Spinal cord (tissue), 10 donors: ENCODE data around the gene HOXB1. TPM values are rescaled to one million over a fixed set of nuclear protein-coding genes. Genes with fewer than 3 reads are reported as not detected.

ENCODE experiments used
- DNase-seq, 6 donors: peaks; one replicate each; pipeline versions ENCODE4 v3.0.0 to v3.0.0-alpha.2; 2013 to 2015; ENCODE audit warnings: low spot score in 6 of 6, low read depth in 4 of 6
- H3K27ac ChIP-seq: one replicate; pipeline ENCODE4 v1.5.1; 2013; ENCODE audit warnings: low read depth, low read length, control low read depth
- H3K27me3 ChIP-seq: one replicate; pipeline ENCODE4 v1.6.1; 2013; ENCODE audit warnings: low read length; ENCODE audit not compliant: control insufficient read depth, insufficient read depth
- H3K36me3 ChIP-seq: one replicate; pipeline ENCODE4 v1.6.1; 2013; ENCODE audit warnings: low read length; ENCODE audit not compliant: control insufficient read depth, insufficient read depth
- H3K4me1 ChIP-seq: one replicate; pipeline ENCODE4 v1.6.1; 2013; ENCODE audit warnings: low read length; ENCODE audit not compliant: control insufficient read depth, insufficient read depth
- H3K4me3 ChIP-seq: one replicate; pipeline ENCODE4 v1.5.1; 2013; ENCODE audit warnings: low read depth, low read length, control low read depth
- H3K9me3 ChIP-seq: one replicate; pipeline ENCODE4 v1.6.1; 2013; ENCODE audit warnings: low read length; ENCODE audit not compliant: control insufficient read depth, insufficient read depth
- WGBS: methylation state at CpG from one replicate; pipeline ENCODE4 v1.1.5; 2013; ENCODE audit warnings: missing lambda C conversion rate; ENCODE audit not compliant: insufficient coverage; 5-methylcytosine and 5-hydroxymethylcytosine counted together
- polyA plus RNA-seq, 2 donors: library from polyadenylated mRNA; unstranded; fragments of 120-200 nt; gene quantifications; one replicate each; pipeline ENCODE4 v1.2.1, GENCODE V29; 2013; ENCODE audit not compliant: insufficient read length in 2 of 2
- total RNA-seq, 2 donors: library from RNA; depleted of rRNA in 1 of 2; stranded (reverse); fragments of 120-200 nt in 1 of 2; fragments of >200 nt in 1 of 2; gene quantifications; one replicate each; pipeline versions ENCODE4 v1.2.3 to v1.2.4, GENCODE V29; 2013 to 2014
- donor health status: healthy.

The HOXB1 gene
- total and polyA plus RNA-seq, 4 donors = 0.16 to 0.32 (median 0.20) TPM; not detected in 1

- Histone ChIP-seq H3K27ac (peak overlapping the region; percentile 99), H3K9me3 (no peaks in the 10 kb centered on the region), H3K4me3 (peak overlapping the region; percentile 30), H3K4me1 (peaks cover 95% of the 10 kb centered on the region), H3K36me3 (peaks cover 41% of the 10 kb centered on the region), H3K27me3 (no peaks in the 10 kb centered on the region)
- WGBS = 16% methylated on average over 7 of the region's 15 CpGs
- no peak for DNase-seq
Measured at GRCh38 chr17:48561884-48562810, 31.3 kb upstream of the HOXB1 start.

GRCh38 chr17:48559840-48560817, 29.3 kb upstream of the HOXB1 start:
- peaks cover 86% of the 10 kb centered on the region for H3K4me1 ChIP-seq
- H3K9me3 ChIP-seq = no peaks in the 10 kb centered on the region
- H3K4me3 ChIP-seq = peak overlapping the region; percentile 28
- H3K36me3 ChIP-seq = peaks cover 35% of the 10 kb centered on the region
- H3K27me3 ChIP-seq = no peaks in the 10 kb centered on the region
- DNase-seq = peak in 1 of 6 donors; percentile 81
- 14% methylated on average over 9 of the region's 14 CpGs for WGBS
- peak overlapping the region; percentile 99 for H3K27ac ChIP-seq

GRCh38 chr17:48559122-48559839, 28.5 kb upstream of the HOXB1 start:
- peak overlapping the region; percentile 99 for H3K27ac ChIP-seq
- H3K4me1 ChIP-seq = peaks cover 85% of the 10 kb centered on the region
- peaks cover 36% of the 10 kb centered on the region for H3K36me3 ChIP-seq
- peak in 1 of 6 donors; percentile 69 for DNase-seq
- no peaks in the 10 kb centered on the region for H3K27me3 ChIP-seq
- H3K9me3 ChIP-seq = no peaks in the 10 kb centered on the region
- peak overlapping the region; percentile 28 for H3K4me3 ChIP-seq
- 14% methylated on average over 10 of the region's 16 CpGs for WGBS

- Histone ChIP-seq H3K27me3 (no peaks in the 10 kb centered on the region), H3K27ac (peak overlapping the region; percentile 99), H3K9me3 (no peaks in the 10 kb centered on the region), H3K4me1 (peaks cover 84% of the 10 kb centered on the region), H3K4me3 (peak overlapping the region; percentile 28), H3K36me3 (peaks cover 37% of the 10 kb centered on the region)
- WGBS = 28% methylated on average over 2 of the region's 2 CpGs
- DNase-seq = peak in 1 of 6 donors; percentile 63
Measured at GRCh38 chr17:48558831-48559121, 28.0 kb upstream of the HOXB1 start.

- Histone ChIP-seq H3K27ac (peak overlapping the region; percentile 99), H3K9me3 (no peaks in the 10 kb centered on the region), H3K4me3 (peak overlapping the region; percentile 28), H3K36me3 (peaks cover 34% of the 10 kb centered on the region), H3K4me1 (peaks cover 81% of the 10 kb centered on the region), H3K27me3 (no peaks in the 10 kb centered on the region)
- peak in 2 of 6 donors; percentile 32 to 73 for DNase-seq
- WGBS = 26% methylated on average over 12 of the region's 13 CpGs
Measured at GRCh38 chr17:48558057-48558830, 27.4 kb upstream of the HOXB1 start.

- 9% methylated on average over 4 of the region's 7 CpGs for WGBS
- H3K4me3 ChIP-seq = peak overlapping the region; percentile 28
- peaks cover 42% of the 10 kb centered on the region for H3K36me3 ChIP-seq
- DNase-seq = peak in 3 of 6 donors; percentile 44 to 80 (median 65)
- no peaks in the 10 kb centered on the region for H3K9me3 ChIP-seq
- H3K27ac ChIP-seq = peak overlapping the region; percentile 99
- no peaks in the 10 kb centered on the region for H3K27me3 ChIP-seq
- H3K4me1 ChIP-seq = peaks cover 81% of the 10 kb centered on the region
Measured at GRCh38 chr17:48556576-48557401, 26.0 kb upstream of the HOXB1 start.

GRCh38 chr17:48556229-48556575, 25.4 kb upstream of the HOXB1 start:
- Histone ChIP-seq H3K27ac (peak overlapping the region; percentile 99), H3K9me3 (no peaks in the 10 kb centered on the region), H3K4me3 (peak overlapping the region; percentile 55), H3K27me3 (no peaks in the 10 kb centered on the region), H3K4me1 (peaks cover 80% of the 10 kb centered on the region), H3K36me3 (peaks cover 46% of the 10 kb centered on the region)
- WGBS = 0% methylated on average over 2 of the region's 5 CpGs
- peak in 2 of 6 donors; percentile 28 to 54 for DNase-seq
